SK-N-MC (cell line): ENCODE results near the gene OTUD5.
A peak's percentile ranks its signal among the peaks of the same experiment; 100 is the strongest.

Experiments used
- DNase-seq: peaks from one replicate; pipeline ENCODE4 v3.0.0-alpha.2; 2011; ENCODE audit warnings: low read depth, low spot score
- H3K27ac ChIP-seq: fragments of 200-600 bp; sonication (generic); 2 replicates; pipeline ENCODE4 v1.5.1; 2016; ENCODE audit warnings: mixed run types
- H3K36me3 ChIP-seq: fragments of 200-600 bp; sonication (generic); 2 replicates; pipeline ENCODE4 v1.6.1; 2017; ENCODE audit warnings: antibody characterized with exemption, low read length, mixed read lengths; ENCODE audit not compliant: insufficient read depth
- H3K4me3 ChIP-seq: fragments of 200-600 bp; sonication (generic); 2 replicates; pipeline ENCODE4 v1.5.1; 2016
- H3K9ac ChIP-seq: fragments of 200-600 bp; sonication (generic); 2 replicates; pipeline ENCODE4 v1.8.0; 2017; ENCODE audit warnings: mixed run types, mixed read lengths; ENCODE audit not compliant: insufficient read length
- H3K9me3 ChIP-seq: fragments of 200-600 bp; sonication (generic); 2 replicates; pipeline ENCODE4 v1.6.1; 2017; ENCODE audit warnings: low read depth, mild to moderate bottlenecking, antibody characterized with exemption, low read length, moderate library complexity, mixed read lengths
- EZH2 ChIP-seq: fragments of 200-600 bp; sonication (generic); IDR thresholded peaks from one replicate; pipeline ENCODE4 v1.6.1; 2017; ENCODE audit warnings: antibody characterized with exemption
- FOXP2 ChIP-seq: optimal IDR thresholded peaks from 2 replicates; pipeline ENCODE3; 2011; ENCODE audit warnings: mild to moderate bottlenecking, moderate library complexity; ENCODE audit not compliant: insufficient read depth; ENCODE audit errors: extremely low read length, control extremely low read depth
- POLR2AphosphoS5 ChIP-seq: IDR thresholded peaks from 2 replicates; pipeline ENCODE4 v1.6.1; 2012; ENCODE audit warnings: mild to moderate bottlenecking, low read depth, low read length, borderline replicate concordance

The OTUD5 gene

GRCh38 chrX:48969471-48969870 lies 12.1 kb upstream of the OTUD5 start:
- H3K27ac ChIP-seq, result no peak overlapping the region
- H3K36me3 ChIP-seq, result no peaks in the 10 kb centered on the region
- no peak overlapping the region for H3K9ac ChIP-seq
- no peak for TF ChIP-seq EZH2
- TF ChIP-seq FOXP2, result no peak
- TF ChIP-seq POLR2AphosphoS5, result no peak
- H3K9me3 ChIP-seq, result no peaks in the 10 kb centered on the region
- no peak for DNase-seq
- H3K4me3 ChIP-seq, result no peak overlapping the region

GRCh38 chrX:48968377-48968776 lies 11.0 kb upstream of the OTUD5 start:
- H3K36me3 ChIP-seq, result no peaks in the 10 kb centered on the region
- TF ChIP-seq EZH2, result no peak
- no peak for TF ChIP-seq FOXP2
- no peak for TF ChIP-seq POLR2AphosphoS5
- H3K27ac ChIP-seq, result no peak overlapping the region
- no peak for DNase-seq
- no peaks in the 10 kb centered on the region for H3K9me3 ChIP-seq
- H3K9ac ChIP-seq, result no peak overlapping the region
- H3K4me3 ChIP-seq, result no peak overlapping the region

- H3K36me3 ChIP-seq, result no peaks in the 10 kb centered on the region
- H3K4me3 ChIP-seq, result no peak overlapping the region
- no peak overlapping the region for H3K9ac ChIP-seq
- no peak overlapping the region for H3K27ac ChIP-seq
- no peaks in the 10 kb centered on the region for H3K9me3 ChIP-seq
- TF ChIP-seq EZH2 (no peak), FOXP2 (no peak), POLR2AphosphoS5 (no peak)
- no peak for DNase-seq
Measured at GRCh38 chrX:48966796-48967579, 9.6 kb upstream of the OTUD5 start.

- H3K9ac ChIP-seq, result no peak overlapping the region
- no peak for DNase-seq
- no peak for TF ChIP-seq FOXP2
- no peak for TF ChIP-seq EZH2
- TF ChIP-seq POLR2AphosphoS5, result no peak
- H3K36me3 ChIP-seq, result no peaks in the 10 kb centered on the region
- H3K9me3 ChIP-seq, result no peaks in the 10 kb centered on the region
- no peak overlapping the region for H3K4me3 ChIP-seq
- no peak overlapping the region for H3K27ac ChIP-seq
Measured at GRCh38 chrX:48965959-48966358, 8.6 kb upstream of the OTUD5 start.

GRCh38 chrX:48961585-48962091 lies 4.2 kb upstream of the OTUD5 start:
- no peak for DNase-seq
- H3K9ac ChIP-seq, result no peak overlapping the region
- TF ChIP-seq POLR2AphosphoS5 (no peak), FOXP2 (no peak)
- H3K36me3 ChIP-seq, result no peaks in the 10 kb centered on the region
- H3K27ac ChIP-seq, result no peak overlapping the region
- no peaks in the 10 kb centered on the region for H3K9me3 ChIP-seq
- H3K4me3 ChIP-seq, result no peak overlapping the region

GRCh38 chrX:48960291-48960690 lies 2.9 kb upstream of the OTUD5 start:
- no peaks in the 10 kb centered on the region; the same call in 1 of the 2 replicates for H3K36me3 ChIP-seq
- H3K9me3 ChIP-seq, result no peaks in the 10 kb centered on the region
- H3K4me3 ChIP-seq, result no peak overlapping the region
- DNase-seq, result no peak
- H3K27ac ChIP-seq, result no peak overlapping the region
- H3K9ac ChIP-seq, result no peak overlapping the region
- no peak for TF ChIP-seq FOXP2
- TF ChIP-seq EZH2, result no peak
- no peak for TF ChIP-seq POLR2AphosphoS5

- Histone ChIP-seq H3K4me3 (peak overlapping the region; percentile 83), H3K9me3 (no peaks in the 10 kb centered on the region), H3K27ac (peak overlapping the region; percentile 98), H3K36me3 (peaks cover 3% of the 10 kb centered on the region; the same call in 1 of the 2 replicates), H3K9ac (peak overlapping the region; percentile 72)
- DNase-seq, result no peak
- TF ChIP-seq FOXP2 (no peak), POLR2AphosphoS5 (no peak; the same call in 1 of the 2 replicates), EZH2 (no peak)
Measured at GRCh38 chrX:48958635-48959094, 1.3 kb upstream of the OTUD5 start.

GRCh38 chrX:48957827-48958634 lies 624 bp upstream of the OTUD5 start:
- Histone ChIP-seq H3K27ac (peak overlapping the region; percentile 98), H3K36me3 (peaks cover 3% of the 10 kb centered on the region; the same call in 1 of the 2 replicates), H3K4me3 (peak overlapping the region; percentile 83), H3K9me3 (no peaks in the 10 kb centered on the region), H3K9ac (peak overlapping the region; percentile 88)
- peak; percentile 86 for DNase-seq
- TF ChIP-seq EZH2 (no peak), POLR2AphosphoS5 (no peak; the same call in 1 of the 2 replicates), FOXP2 (no peak)
